Heart left ventricle (tissue), 13 donors: Measurements from ENCODE around the gene TMX3.

Experiments used
- CTCF ChIP-seq, 12 donors: fragments of 200-600 bp; sonication (generic) in 4 of 12; IDR thresholded peaks; one replicate each; pipeline versions ENCODE4 v1.5.0 to v1.8.0; 2018 to 2022; ENCODE audit warnings: antibody characterized with exemption in 12 of 12, mild to moderate bottlenecking in 5 of 12
- POLR2A ChIP-seq, 2 donors: fragments of 450-650 bp; IDR thresholded peaks; one replicate each; pipeline ENCODE4 v1.6.1; 2017; ENCODE audit warnings: antibody characterized with exemption in 2 of 2, mild to moderate bottlenecking in 2 of 2, moderate library complexity in 2 of 2
- donor health status: ischemic (EF 13 %, LVEDD 7.1; RV severe dilation, severe dysfunction).
- donor health status: DM: no; HTN: yes; CAD: no.
- donor health status: DM: no; HTN: no; CAD: no.
- donor health status: ischemic (EF 25% LVEDD 6.9; RV normal size, moderate dysfunction).
- donor health status: ischemic (EF 25% LVEDD 5.7; RV mildly dilated, moderate dysfunction).
- donor health status: ischemic (EF 35%, LVEDD 5.7; RV mildly dilated, moderate dysfunction).
- donor health status: nonischemic (EF 11% LVEDD 7.7; RV severe dilation, severe dysfunction).
- donor health status: DM: yes; HTN: yes; CAD: no.
- donor health status: PGD.
- donor health status: ischemic (EF 29% LVEDD 5.4; RV normal size, mild dysfunction).
- donor health status: nonischemic (EF 23%, LVEDD 6.1; RV moderate dilation, normal function).

GRCh38 chr18:68694316-68694715 lies 20.6 kb downstream of the TMX3 start:
- no peak for TF ChIP-seq CTCF (IDR thresholded peaks at IDR 0.05)
- TF ChIP-seq POLR2A (IDR thresholded peaks at IDR 0.05): no peak
